ENCODE data around the gene SUPV3L1. TPM values are rescaled to one million over a fixed set of nuclear protein-coding genes. Genes with fewer than 3 reads are reported as not detected.
"Not testable (repeated sequence)": the region's sequence is repeated elsewhere in the genome, so short reads cannot be mapped to it uniquely, and the experiment has no call there.

The SUPV3L1 gene
- 10 to 100 TPM; 21.4 to 28.2 TPM for total RNA-seq
- polyA plus RNA-seq = 10 to 100 TPM; 15.8 to 76.3 TPM
- long read RNA-seq, donor 1, transcript SUPV3L1-201 (15 exons, 2,484 nt) = major isoform, 28 of 36 reads
- long read RNA-seq, donor 1, partial matches to known transcripts = 1 of 36 reads
- long read RNA-seq, donor 1, other reads (novel, unspliced or antisense) = 7 of 36 reads
- long read RNA-seq, donor 2, partial matches to known transcripts = 1 of 6 reads
- long read RNA-seq, donor 2, other reads (novel, unspliced or antisense) = 2 of 6 reads

DNA sequence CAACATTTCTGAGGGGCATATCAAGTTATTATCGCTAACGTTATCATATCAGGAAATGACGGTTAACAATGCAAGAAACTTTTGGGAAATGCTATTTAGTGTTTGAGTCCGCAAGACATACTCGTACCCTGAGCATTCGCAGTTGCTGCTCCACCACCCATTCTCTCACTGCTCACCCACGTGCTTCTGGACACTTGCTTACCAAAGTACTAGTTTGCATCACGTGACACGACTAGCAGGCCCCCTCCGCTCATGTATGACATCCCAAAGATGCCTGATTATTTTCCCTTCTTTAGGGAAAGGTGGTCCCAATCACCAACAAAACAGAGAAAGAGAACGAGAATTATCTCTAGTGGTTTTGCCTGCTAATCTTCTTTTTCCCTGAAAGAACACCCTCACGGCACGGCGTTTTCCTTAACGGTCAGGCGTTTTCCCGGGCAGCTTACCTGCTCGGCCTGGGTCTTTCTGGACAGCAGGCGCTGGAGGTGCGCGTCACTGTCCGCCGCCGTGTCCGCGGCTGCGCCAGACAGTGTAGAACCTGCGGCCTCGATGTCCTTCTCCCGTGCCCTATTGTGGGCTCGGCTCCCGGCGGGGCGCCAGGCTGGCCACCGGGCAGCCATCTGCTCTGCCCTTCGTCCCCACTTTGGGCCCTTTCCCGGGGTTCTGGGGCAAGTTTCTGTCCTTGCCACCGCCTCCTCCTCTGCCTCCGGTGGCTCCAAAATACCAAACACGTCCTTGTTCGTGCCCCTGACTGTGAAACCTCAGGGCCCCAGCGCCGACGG lies at the start of gene SUPV3L1:
Gene SUPV3L1, plus strand, starts transcription at position 492 of the 782 bp plus-strand sequence. Its CDS starts 58 bp downstream, at position 550.
- H3K27ac ChIP-seq (ENCODE audit: low read depth in 1 of 2, low read length in 2 of 2) = peak within 1 kb of the TSS in 1 of 2 donors; percentile 50
- peaks cover 0 to 5% of the 10 kb centered on the region in 2 donors for H3K4me1 ChIP-seq (ENCODE audit: control insufficient read depth in 1 of 2, insufficient read depth in 2 of 2, low read length in 2 of 2)
- ATAC-seq (ENCODE audit: low FRiP score) (peak; percentile 99), DNase-seq (peak; percentile 95 to 96)
- no peaks in the 10 kb centered on the region for H3K9me3 ChIP-seq (ENCODE audit: control insufficient read depth, low read length)
- no peaks in the 10 kb centered on the region for H3K36me3 ChIP-seq (ENCODE audit: control insufficient read depth in 1 of 2, insufficient read depth in 2 of 2, low read length in 1 of 2)
- no peaks in the 10 kb centered on the region for H3K27me3 ChIP-seq (ENCODE audit: control insufficient read depth in 1 of 2, insufficient read depth in 2 of 2, low read length in 1 of 2)
- WGBS, 2 donors = 0% methylated on average over 44 of the region's 44 CpGs
- H3K4me3 ChIP-seq (ENCODE audit: low read length in 2 of 2) = peak within 1 kb of the TSS; percentile 46 to 95
- intact Hi-C loops (cut with DNase I) = loop anchor here in 1 of 2 donors (10.0 kb wide), 1 partner anchor 55 kb away; the partner anchor contains the start of gene VPS26A

DNA sequence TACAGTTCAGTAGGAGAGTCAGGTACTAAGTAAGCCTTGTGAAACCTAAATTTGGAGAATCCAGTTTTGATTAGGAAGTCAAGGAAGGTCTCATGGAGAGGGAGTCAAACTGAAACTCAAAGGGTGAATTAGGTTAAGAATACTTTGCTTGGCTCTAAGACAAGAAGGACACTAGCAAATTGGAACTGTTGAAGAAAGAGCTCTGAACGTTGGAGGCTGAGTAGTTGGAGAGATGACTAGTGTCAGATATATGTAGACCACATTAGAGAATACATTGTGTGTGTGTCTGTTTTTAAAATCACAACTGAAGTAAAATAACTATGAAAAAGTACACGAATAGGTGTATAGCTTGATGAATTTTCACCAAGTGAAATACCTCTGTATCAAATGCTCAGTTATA lies 49.8 kb upstream of the SUPV3L1 start:
- H3K4me1 ChIP-seq (ENCODE audit: control insufficient read depth in 1 of 2, insufficient read depth in 2 of 2, low read length in 2 of 2) = no peaks in the 10 kb centered on the region
- no peaks in the 10 kb centered on the region for H3K27me3 ChIP-seq (ENCODE audit: control insufficient read depth in 1 of 2, insufficient read depth in 2 of 2, low read length in 1 of 2)
- no peaks in the 10 kb centered on the region for H3K9me3 ChIP-seq (ENCODE audit: control insufficient read depth, low read length)
- H3K27ac ChIP-seq (ENCODE audit: low read depth in 1 of 2, low read length in 2 of 2) = no peak overlapping the region
- intact Hi-C loops (cut with DNase I) = no loop called here
- H3K4me3 ChIP-seq (ENCODE audit: low read length in 2 of 2) = no peak overlapping the region
- WGBS, 2 donors = 24 to 35% methylated on average over 2 of the region's 2 CpGs
- DNase-seq (no peak), ATAC-seq (ENCODE audit: low FRiP score) (no peak)
- H3K36me3 ChIP-seq (ENCODE audit: control insufficient read depth in 1 of 2, insufficient read depth in 2 of 2, low read length in 1 of 2) = no peaks in the 10 kb centered on the region

- WGBS, 2 donors = 86 to 91% methylated on average over 2 of the region's 2 CpGs
- ATAC-seq (ENCODE audit: low FRiP score) = no peak
- intact Hi-C loops (cut with DNase I) = no loop called here
Observed at GRCh38 chr10:69139961-69140360, 40.1 kb upstream of the SUPV3L1 start.

DNA sequence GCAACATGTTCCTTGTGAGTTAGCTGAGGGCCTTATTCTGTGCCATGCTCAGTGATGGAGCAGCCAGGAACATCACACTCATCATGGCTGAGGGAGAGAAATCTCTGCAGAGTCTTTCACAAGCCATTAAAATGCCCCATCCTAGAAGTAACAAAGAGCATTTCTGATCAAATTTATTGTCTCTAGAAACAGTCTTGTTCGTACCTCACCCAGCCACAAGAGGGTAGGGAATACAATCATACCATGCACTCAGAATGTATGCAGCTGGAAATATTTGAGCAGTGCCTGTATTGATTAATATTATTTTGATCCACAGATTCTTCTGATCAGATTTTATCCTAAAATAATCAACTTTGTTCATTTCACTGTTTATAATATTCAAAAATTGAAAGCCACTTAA lies 38.7 kb upstream of the SUPV3L1 start:
- DNase-seq = no peak
- no peaks in the 10 kb centered on the region for H3K9me3 ChIP-seq (ENCODE audit: control insufficient read depth, low read length)
- no peak overlapping the region for H3K27ac ChIP-seq (ENCODE audit: low read depth in 1 of 2, low read length in 2 of 2)
- intact Hi-C loops (cut with DNase I) = no loop called here
- WGBS, 2 donors = 71 to 77% methylated on average over 1 of the region's 1 CpG
- ATAC-seq (ENCODE audit: low FRiP score) = no peak
- H3K4me1 ChIP-seq (ENCODE audit: control insufficient read depth in 1 of 2, insufficient read depth in 2 of 2, low read length in 2 of 2) = no peaks in the 10 kb centered on the region
- no peak overlapping the region for H3K4me3 ChIP-seq (ENCODE audit: low read length in 2 of 2)
- H3K36me3 ChIP-seq (ENCODE audit: control insufficient read depth in 1 of 2, insufficient read depth in 2 of 2, low read length in 1 of 2) = no peaks in the 10 kb centered on the region
- H3K27me3 ChIP-seq (ENCODE audit: control insufficient read depth in 1 of 2, insufficient read depth in 2 of 2, low read length in 1 of 2) = no peaks in the 10 kb centered on the region

More at GRCh38 chr10:69139961-69140360, 40.1 kb upstream of the SUPV3L1 start:
- Histone ChIP-seq H3K4me3 (ENCODE audit: low read length in 2 of 2) (no peak overlapping the region), H3K4me1 (ENCODE audit: control insufficient read depth in 1 of 2, insufficient read depth in 2 of 2, low read length in 2 of 2) (no peaks in the 10 kb centered on the region), H3K9me3 (ENCODE audit: control insufficient read depth, low read length) (no peaks in the 10 kb centered on the region), H3K27ac (ENCODE audit: low read depth in 1 of 2, low read length in 2 of 2) (no peak overlapping the region), H3K36me3 (ENCODE audit: control insufficient read depth in 1 of 2, insufficient read depth in 2 of 2, low read length in 1 of 2) (no peaks in the 10 kb centered on the region), H3K27me3 (ENCODE audit: control insufficient read depth in 1 of 2, insufficient read depth in 2 of 2, low read length in 1 of 2) (no peaks in the 10 kb centered on the region)
- DNase-seq = no peak

DNA sequence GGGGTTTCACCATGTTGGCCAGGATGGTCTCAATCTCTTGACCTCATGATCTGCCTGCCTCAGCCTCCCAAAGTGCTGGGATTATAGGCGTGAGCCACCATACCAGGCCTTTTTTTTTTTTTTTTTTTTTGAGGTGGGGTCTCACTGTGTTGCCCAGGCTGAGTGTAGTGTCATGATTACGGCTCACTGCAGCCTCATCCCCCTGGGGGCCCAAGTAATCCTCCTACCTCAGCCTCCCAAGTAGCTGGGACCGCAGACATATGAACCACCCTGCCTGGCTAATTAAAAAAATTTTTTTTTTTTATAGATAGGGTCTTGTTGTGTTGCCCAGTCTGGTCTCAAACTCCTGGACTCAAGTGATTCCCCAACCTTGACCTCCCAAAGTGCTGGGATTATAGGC lies 38.0 kb upstream of the SUPV3L1 start:
- H3K27me3 ChIP-seq (ENCODE audit: control insufficient read depth in 1 of 2, insufficient read depth in 2 of 2, low read length in 1 of 2); H3K4me1 ChIP-seq (ENCODE audit: control insufficient read depth in 1 of 2, insufficient read depth in 2 of 2, low read length in 2 of 2); intact Hi-C loops (cut with DNase I); H3K36me3 ChIP-seq (ENCODE audit: control insufficient read depth in 1 of 2, insufficient read depth in 2 of 2, low read length in 1 of 2); ATAC-seq (ENCODE audit: low FRiP score); DNase-seq; H3K4me3 ChIP-seq (ENCODE audit: low read length in 2 of 2); H3K27ac ChIP-seq (ENCODE audit: low read depth in 1 of 2, low read length in 2 of 2); H3K9me3 ChIP-seq (ENCODE audit: control insufficient read depth, low read length): not testable (repeated sequence)
- WGBS, 2 donors = 98 to 99% methylated on average over 2 to 3 of the region's 3 CpGs

DNA sequence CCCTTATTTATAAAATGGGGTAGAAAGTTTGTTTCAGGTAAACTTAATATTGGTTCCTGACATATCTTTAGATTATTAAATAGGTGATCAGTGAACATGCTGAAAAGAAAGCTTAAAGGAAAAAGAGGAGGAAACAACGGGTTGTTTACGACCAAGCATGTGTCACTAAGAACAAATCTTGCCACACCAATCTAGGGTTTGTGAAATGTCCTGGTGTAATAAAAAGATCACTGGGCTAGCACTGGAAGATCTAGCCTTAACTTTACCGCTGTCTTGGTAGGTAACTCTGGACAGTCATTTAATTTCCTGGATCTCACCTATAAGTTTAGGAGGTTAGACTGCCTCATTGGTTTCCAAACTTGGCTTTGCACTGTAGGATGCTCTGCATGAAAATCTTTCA lies 37.1 kb upstream of the SUPV3L1 start:
- no peak for ATAC-seq (ENCODE audit: low FRiP score)
- H3K27me3 ChIP-seq (ENCODE audit: control insufficient read depth in 1 of 2, insufficient read depth in 2 of 2, low read length in 1 of 2) = no peaks in the 10 kb centered on the region
- no peaks in the 10 kb centered on the region for H3K4me1 ChIP-seq (ENCODE audit: control insufficient read depth in 1 of 2, insufficient read depth in 2 of 2, low read length in 2 of 2)
- H3K4me3 ChIP-seq (ENCODE audit: low read length in 2 of 2) = no peak overlapping the region
- no peak overlapping the region for H3K27ac ChIP-seq (ENCODE audit: low read depth in 1 of 2, low read length in 2 of 2)
- WGBS, 2 donors = 61 to 64% methylated on average over 3 of the region's 3 CpGs
- H3K36me3 ChIP-seq (ENCODE audit: control insufficient read depth in 1 of 2, insufficient read depth in 2 of 2, low read length in 1 of 2) = no peaks in the 10 kb centered on the region
- intact Hi-C loops (cut with DNase I) = no loop called here
- DNase-seq = no peak
- H3K9me3 ChIP-seq (ENCODE audit: control insufficient read depth, low read length) = no peaks in the 10 kb centered on the region

- no peak for DNase-seq
- intact Hi-C loops (cut with DNase I) = no loop called here
- Histone ChIP-seq H3K4me1 (ENCODE audit: control insufficient read depth in 1 of 2, insufficient read depth in 2 of 2, low read length in 2 of 2) (no peaks in the 10 kb centered on the region), H3K27ac (ENCODE audit: low read depth in 1 of 2, low read length in 2 of 2) (no peak overlapping the region), H3K4me3 (ENCODE audit: low read length in 2 of 2) (no peak overlapping the region), H3K9me3 (ENCODE audit: control insufficient read depth, low read length) (no peaks in the 10 kb centered on the region), H3K36me3 (ENCODE audit: control insufficient read depth in 1 of 2, insufficient read depth in 2 of 2, low read length in 1 of 2) (no peaks in the 10 kb centered on the region), H3K27me3 (ENCODE audit: control insufficient read depth in 1 of 2, insufficient read depth in 2 of 2, low read length in 1 of 2) (no peaks in the 10 kb centered on the region)
- ATAC-seq (ENCODE audit: low FRiP score) = no peak
- 86 to 92% methylated on average over 1 of the region's 1 CpG for WGBS, 2 donors
Observed at GRCh38 chr10:69145329-69145728, 34.7 kb upstream of the SUPV3L1 start.

DNA sequence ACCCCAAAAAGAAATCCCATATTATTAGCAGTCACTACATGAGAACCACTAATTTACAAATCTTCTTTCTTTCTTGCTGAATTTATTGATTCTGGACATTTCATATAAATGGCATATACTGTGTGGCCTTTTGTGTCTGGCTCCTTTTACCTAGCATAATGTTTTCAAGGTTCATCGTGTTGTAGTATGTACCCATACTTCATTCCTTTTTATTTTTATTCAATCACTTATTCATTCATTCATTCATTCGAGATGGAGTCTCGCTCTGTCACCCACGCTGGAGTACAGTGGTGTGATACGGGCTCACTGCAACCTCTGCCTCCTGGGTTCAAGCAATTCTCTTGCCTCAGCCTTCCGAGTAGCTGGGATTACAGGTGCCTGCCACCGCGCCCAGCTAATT lies 34.2 kb upstream of the SUPV3L1 start:
- no peak for DNase-seq
- H3K27ac ChIP-seq (ENCODE audit: low read depth in 1 of 2, low read length in 2 of 2) = no peak overlapping the region
- intact Hi-C loops (cut with DNase I) = no loop called here

DNA sequence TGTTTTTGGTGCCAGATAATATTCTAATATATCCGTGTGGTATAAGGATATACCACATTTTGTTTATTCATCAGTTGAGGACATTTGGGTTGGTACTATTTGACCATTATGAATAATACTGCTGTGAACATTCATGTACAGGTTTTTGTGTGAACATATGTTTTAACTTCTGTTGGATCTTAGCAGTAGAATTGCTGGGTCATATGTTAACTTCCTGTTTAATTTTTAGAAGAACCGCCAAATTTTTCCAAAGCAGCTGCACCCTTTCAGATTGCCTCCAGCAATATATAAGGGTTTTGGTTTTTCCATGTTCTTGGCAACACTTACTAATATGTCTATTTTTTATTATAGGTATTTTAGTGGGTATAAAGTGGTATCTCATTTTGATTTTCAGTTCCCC lies 33.3 kb upstream of the SUPV3L1 start:
- ATAC-seq (ENCODE audit: low FRiP score) (no peak), DNase-seq (no peak)
- intact Hi-C loops (cut with DNase I) = no loop called here
- WGBS, 2 donors = 41 to 46% methylated on average over 2 of the region's 2 CpGs
- no peaks in the 10 kb centered on the region for H3K4me1 ChIP-seq (ENCODE audit: control insufficient read depth in 1 of 2, insufficient read depth in 2 of 2, low read length in 2 of 2)
- no peaks in the 10 kb centered on the region for H3K27me3 ChIP-seq (ENCODE audit: control insufficient read depth in 1 of 2, insufficient read depth in 2 of 2, low read length in 1 of 2)
- no peak overlapping the region for H3K27ac ChIP-seq (ENCODE audit: low read depth in 1 of 2, low read length in 2 of 2)
- H3K9me3 ChIP-seq (ENCODE audit: control insufficient read depth, low read length) = no peaks in the 10 kb centered on the region
- H3K36me3 ChIP-seq (ENCODE audit: control insufficient read depth in 1 of 2, insufficient read depth in 2 of 2, low read length in 1 of 2) = no peaks in the 10 kb centered on the region
- no peak overlapping the region for H3K4me3 ChIP-seq (ENCODE audit: low read length in 2 of 2)

More for the DNA sequence above, 34.2 kb upstream of the SUPV3L1 start:
- no peak for ATAC-seq (ENCODE audit: low FRiP score)
- Histone ChIP-seq H3K27me3 (ENCODE audit: control insufficient read depth in 1 of 2, insufficient read depth in 2 of 2, low read length in 1 of 2) (no peaks in the 10 kb centered on the region), H3K4me1 (ENCODE audit: control insufficient read depth in 1 of 2, insufficient read depth in 2 of 2, low read length in 2 of 2) (no peaks in the 10 kb centered on the region), H3K9me3 (ENCODE audit: control insufficient read depth, low read length) (no peaks in the 10 kb centered on the region), H3K36me3 (ENCODE audit: control insufficient read depth in 1 of 2, insufficient read depth in 2 of 2, low read length in 1 of 2) (no peaks in the 10 kb centered on the region), H3K4me3 (ENCODE audit: low read length in 2 of 2) (no peak overlapping the region)
- 96 to 97% methylated on average over 8 of the region's 8 CpGs for WGBS, 2 donors

Measured in aorta (tissue), 5 donors.